Skeletal muscle tissue (tissue), 5 donors: ENCODE results near the gene CSNK2A1. TPM values are rescaled to one million over a fixed set of nuclear protein-coding genes. Genes with fewer than 3 reads are reported as not detected.

Source experiments
- H3K27ac ChIP-seq: one replicate; pipeline ENCODE4 v1.7.0; 2013; ENCODE audit warnings: mild to moderate bottlenecking, low read depth, low read length, inconsistent platforms
- H3K27me3 ChIP-seq, 3 donors: one replicate each; pipeline ENCODE4 v1.7.0; 2013; ENCODE audit warnings: low read length in 3 of 3; ENCODE audit not compliant: control insufficient read depth in 3 of 3, insufficient read depth in 3 of 3
- H3K36me3 ChIP-seq, 3 donors: one replicate each; pipeline ENCODE4 v1.7.0; 2013; ENCODE audit warnings: low read length in 3 of 3; ENCODE audit not compliant: control insufficient read depth in 3 of 3, insufficient read depth in 3 of 3
- H3K4me1 ChIP-seq, 3 donors: one replicate each; pipeline ENCODE4 v1.7.0; 2013; ENCODE audit warnings: low read length in 3 of 3, mild to moderate bottlenecking in 3 of 3; ENCODE audit not compliant: control insufficient read depth in 3 of 3, insufficient read depth in 3 of 3
- H3K4me3 ChIP-seq, 3 donors: one replicate each; pipeline ENCODE4 v1.7.0; 2013; ENCODE audit warnings: low read length in 3 of 3
- H3K9ac ChIP-seq, 3 donors: one replicate each; pipeline ENCODE4 v1.7.0; 2013; ENCODE audit warnings: low read length in 3 of 3, mild to moderate bottlenecking in 3 of 3, moderate library complexity in 2 of 3, low read depth in 1 of 3
- H3K9me3 ChIP-seq, 3 donors: one replicate each; pipeline ENCODE4 v1.7.0; 2013; ENCODE audit warnings: low read length in 3 of 3; ENCODE audit not compliant: control insufficient read depth in 3 of 3
- small RNA-seq: library from RNA; depleted of rRNA; stranded (forward); fragments of <200 nt; gene quantifications from one replicate; pipeline ENCODE3, GENCODE V24; 2014
- total RNA-seq: library from RNA; depleted of rRNA; stranded (reverse); fragments of >200 nt; gene quantifications from one replicate; pipeline ENCODE4 v1.2.3, GENCODE V29; 2014
- donor health status: Osteomylitis.

The CSNK2A1 gene
- total RNA-seq, 1 donor from 2014 or later, result 112 TPM

DNA sequence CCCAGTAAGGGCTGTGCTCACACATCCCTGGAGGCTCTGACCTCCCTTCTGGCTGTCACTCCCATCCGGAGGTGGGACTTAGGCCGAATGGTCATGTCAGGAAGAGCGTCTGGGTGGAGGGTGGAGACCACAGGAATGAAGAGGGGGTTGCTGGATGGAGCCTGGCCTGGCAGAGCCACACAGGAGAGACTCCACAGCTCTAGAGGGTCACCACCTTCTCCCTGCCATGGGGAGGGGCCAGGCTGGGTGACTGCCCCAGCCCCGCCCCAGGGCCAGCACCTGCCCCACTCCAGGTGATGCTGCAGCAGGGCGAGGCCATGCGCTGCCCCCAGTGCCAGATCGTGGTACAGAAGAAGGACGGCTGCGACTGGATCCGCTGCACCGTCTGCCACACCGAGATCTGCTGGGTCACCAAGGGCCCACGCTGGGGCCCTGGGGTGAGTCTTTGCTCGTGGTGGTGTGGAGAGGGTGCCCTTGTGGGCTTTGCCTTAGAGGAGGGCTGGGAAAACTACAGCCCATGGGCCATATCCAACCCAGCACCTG, 114.9 kb downstream of the CSNK2A1 start:
- Histone ChIP-seq H3K36me3 (peaks cover 43 to 52% (median 45%) of the 10 kb centered on the region in 3 donors), H3K9ac (no peak overlapping the region), H3K27ac (no peak overlapping the region), H3K4me1 (peaks cover 7 to 17% (median 15%) of the 10 kb centered on the region in 3 donors), H3K9me3 (no peaks in the 10 kb centered on the region), H3K27me3 (no peaks in the 10 kb centered on the region), H3K4me3 (no peak overlapping the region)

- Histone ChIP-seq H3K4me1 (peaks cover 0 to 10% (median 8%) of the 10 kb centered on the region in 3 donors), H3K4me3 (no peak overlapping the region), H3K27ac (no peak overlapping the region), H3K36me3 (peaks cover 45 to 57% (median 47%) of the 10 kb centered on the region in 3 donors), H3K27me3 (no peaks in the 10 kb centered on the region), H3K9me3 (no peaks in the 10 kb centered on the region), H3K9ac (peak overlapping the region in 1 of 3 donors; percentile 8)
These were observed 115.5 kb downstream of the CSNK2A1 start for GRCh38 chr20:427849-428657.

DNA sequence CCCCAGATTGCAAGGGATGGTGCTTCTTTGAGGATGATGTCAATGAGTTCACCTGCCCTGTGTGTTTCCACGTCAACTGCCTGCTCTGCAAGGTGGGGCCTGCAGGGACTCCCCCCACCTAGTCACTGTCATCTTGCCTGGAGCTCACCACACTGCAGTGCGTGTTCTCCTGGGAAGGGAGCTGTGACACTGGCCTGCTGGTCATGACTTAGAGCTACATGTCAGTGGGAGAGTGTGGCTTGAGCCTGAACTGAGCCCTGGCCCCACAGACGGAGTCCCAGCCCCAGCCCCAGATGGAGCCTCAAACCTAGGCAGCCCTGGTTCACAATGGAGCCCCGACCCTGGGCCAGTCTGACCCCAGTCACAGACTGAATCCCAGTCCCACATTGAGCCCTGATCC, 116.2 kb downstream of the CSNK2A1 start:
- Histone ChIP-seq H3K4me1 (peaks cover 0 to 3% (median 3%) of the 10 kb centered on the region in 3 donors), H3K4me3 (no peak overlapping the region), H3K9ac (peak overlapping the region in 1 of 3 donors; percentile 8), H3K9me3 (no peaks in the 10 kb centered on the region), H3K27ac (no peak overlapping the region), H3K27me3 (no peaks in the 10 kb centered on the region), H3K36me3 (peaks cover 45 to 62% (median 45%) of the 10 kb centered on the region in 3 donors)

DNA sequence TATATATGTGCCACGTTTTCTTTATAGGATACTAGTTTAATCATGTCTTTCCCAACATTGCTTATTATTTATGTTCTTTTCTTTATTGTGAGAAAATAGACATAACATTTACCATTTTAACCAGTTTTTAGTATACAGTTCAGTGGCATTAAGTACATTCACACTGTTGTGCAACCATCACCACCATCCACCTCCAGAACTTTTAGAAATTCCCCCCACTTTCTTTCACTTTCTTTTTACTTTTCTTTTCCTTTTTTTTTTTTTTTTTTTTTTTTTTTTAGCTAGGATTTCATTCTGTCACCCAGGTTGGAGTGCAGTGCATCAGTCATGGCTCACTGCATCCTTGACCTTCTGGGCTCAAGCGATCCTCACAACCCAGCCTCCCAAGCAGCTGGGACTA, 117.0 kb downstream of the CSNK2A1 start:
- Histone ChIP-seq H3K4me3 (no peak overlapping the region), H3K36me3 (peaks cover 43 to 64% (median 50%) of the 10 kb centered on the region in 3 donors)

More for the DNA sequence above, 117.0 kb downstream of the CSNK2A1 start:
- Histone ChIP-seq H3K27ac (no peak overlapping the region), H3K9me3 (no peaks in the 10 kb centered on the region), H3K27me3 (no peaks in the 10 kb centered on the region), H3K9ac (no peak overlapping the region), H3K4me1 (peaks cover 0 to 1% (median 0%) of the 10 kb centered on the region in 3 donors)

Small RNA genes within 50 kb of the gene (small RNA-seq; reads per million reads assigned to genes)
- not detected for gene RF00019

Other genes starting within 250 kb of the CSNK2A1 start
- 39.1 TPM for gene ZCCHC3, start 246.2 kb downstream of the CSNK2A1 start, total RNA-seq
- gene SOX12, start 218.2 kb downstream of the CSNK2A1 start, total RNA-seq, result 3.7 TPM
- 14.6 TPM for gene NRSN2, start 196.7 kb downstream of the CSNK2A1 start, total RNA-seq
- 7.3 TPM for gene TRIB3, start 163.0 kb downstream of the CSNK2A1 start, total RNA-seq
- 29.2 TPM for gene RBCK1, start 135.5 kb downstream of the CSNK2A1 start, total RNA-seq
- 14.1 TPM for gene TBC1D20, start 81.3 kb downstream of the CSNK2A1 start, total RNA-seq
- gene TCF15, start 66.5 kb upstream of the CSNK2A1 start, total RNA-seq, result 2.1 TPM
- gene SRXN1, start 109.4 kb upstream of the CSNK2A1 start, total RNA-seq, result 11.0 TPM
- gene SCRT2, start 132.0 kb upstream of the CSNK2A1 start, total RNA-seq, result not detected
- gene SLC52A3, start 224.7 kb upstream of the CSNK2A1 start, total RNA-seq, result not detected